Islet of Langerhans (tissue), 1 donor: ENCODE data around the gene PSEN1.
"Not testable (repeated sequence)": the region's sequence is repeated elsewhere in the genome, so short reads cannot be mapped to it uniquely, and the experiment has no call there.

Experiments
- FAIRE-seq: peaks from one replicate; lab custom pipeline; 2011; peaks lifted over from hg19 to GRCh38; lab: Jason Lieb, UNC

The PSEN1 gene

GRCh38 chr14:73167727-73168126 lies 31.4 kb downstream of the PSEN1 start:
- no peak for FAIRE-seq

GRCh38 chr14:73168274-73168673 lies 32.0 kb downstream of the PSEN1 start:
- FAIRE-seq: no peak

- no peak for FAIRE-seq
These were observed 32.4 kb downstream of the PSEN1 start for GRCh38 chr14:73168691-73169090.

- not testable (repeated sequence) for FAIRE-seq
These were observed 33.5 kb downstream of the PSEN1 start for GRCh38 chr14:73169855-73170254.

GRCh38 chr14:73170686-73171085 lies 34.4 kb downstream of the PSEN1 start:
- no peak for FAIRE-seq

- no peak for FAIRE-seq
These were observed 36.2 kb downstream of the PSEN1 start for GRCh38 chr14:73172500-73172899.

- no peak for FAIRE-seq
These were observed 36.9 kb downstream of the PSEN1 start for GRCh38 chr14:73173092-73173735.

- no peak for FAIRE-seq
These were observed 40.4 kb downstream of the PSEN1 start for GRCh38 chr14:73176685-73177084.

GRCh38 chr14:73180385-73180805 lies 44.1 kb downstream of the PSEN1 start:
- no peak for FAIRE-seq

- FAIRE-seq: not testable (repeated sequence)
These were observed 44.7 kb downstream of the PSEN1 start for GRCh38 chr14:73180969-73181368.

GRCh38 chr14:73188501-73188911 lies 52.2 kb downstream of the PSEN1 start:
- FAIRE-seq: no peak

- no peak for FAIRE-seq
These were observed 53.3 kb downstream of the PSEN1 start for GRCh38 chr14:73189651-73190050.

GRCh38 chr14:73191441-73191840 lies 55.1 kb downstream of the PSEN1 start:
- FAIRE-seq: no peak

- not testable (repeated sequence) for FAIRE-seq
These were observed 58.0 kb downstream of the PSEN1 start for GRCh38 chr14:73194306-73194705.

- FAIRE-seq: no peak
These were observed 61.9 kb downstream of the PSEN1 start for GRCh38 chr14:73198253-73198652.

GRCh38 chr14:73203527-73203926 lies 67.2 kb downstream of the PSEN1 start:
- no peak for FAIRE-seq

- FAIRE-seq: no peak
These were observed 71.3 kb downstream of the PSEN1 start for GRCh38 chr14:73207615-73208014.

- no peak for FAIRE-seq
These were observed 72.1 kb downstream of the PSEN1 start for GRCh38 chr14:73208390-73208789.

GRCh38 chr14:73208846-73209245 lies 72.5 kb downstream of the PSEN1 start:
- no peak for FAIRE-seq

- FAIRE-seq: no peak
These were observed 73.6 kb downstream of the PSEN1 start for GRCh38 chr14:73209953-73210352.

- FAIRE-seq: no peak
These were observed 75.1 kb downstream of the PSEN1 start for GRCh38 chr14:73211251-73212040.

- FAIRE-seq: no peak
These were observed 79.7 kb downstream of the PSEN1 start for GRCh38 chr14:73216030-73216429.

- no peak for FAIRE-seq
These were observed 81.1 kb downstream of the PSEN1 start for GRCh38 chr14:73217411-73217810.

GRCh38 chr14:73220061-73220460 lies 83.8 kb downstream of the PSEN1 start:
- no peak for FAIRE-seq
